HCT116 (cell line): ENCODE results near the gene GTF3C2. TPM values are rescaled to one million over a fixed set of nuclear protein-coding genes. Genes with fewer than 3 reads are reported as not detected.

Experiments
- ATAC-seq: fragments of 200-7000 bp; cut with Tn5 transposase; 2 replicates; pipeline ENCODE4 v1.9.1; 2020; ENCODE audit warnings: mild to moderate bottlenecking, moderate library complexity
- BruUV-seq: library from RNA; stranded (reverse); fragments of 400-500 nt; replicated peaks from 2 replicates; lab custom pipeline; 2021; lab: Mats Ljungman, UMichigan
- CTCF ChIA-PET: fragments of 300-600 bp; sonication (Branson Sonifier 250); formaldehyde crosslinking; loops from one replicate; lab custom pipeline; 2021; ENCODE audit warnings: antibody characterized with exemption; lab: Charles Lee
- POLR2A ChIA-PET: fragments of 300-600, 350-600 bp; sonication (Branson Sonifier 250); formaldehyde crosslinking; loops from one replicate; lab custom pipeline; 2021; ENCODE audit warnings: antibody characterized with exemption; lab: Charles Lee
- RAD21 ChIA-PET, 2 experiments: fragments of 300-600 bp; sonication (Branson Sonifier 250); formaldehyde crosslinking; loops; one replicate each; lab custom pipeline; 2023; ENCODE audit warnings: low total read pairs in 2 of 2; ENCODE audit not compliant: uncharacterized antibody in 2 of 2, unreplicated experiment in 2 of 2, low non-redundant PET in 1 of 2; lab: Charles Lee
- DNase-seq: peaks from one replicate; pipeline ENCODE4 v3.0.0-alpha.2; 2010; ENCODE audit warnings: low read depth, low spot score
- H2AFZ ChIP-seq: fragments of 200-600 bp; shearing (Covaris generic), sonication (generic); 2 replicates; pipeline ENCODE4 v1.6.1; 2017; ENCODE audit warnings: low read depth, mixed run types, mixed read lengths, antibody characterized with exemption, low read length; ENCODE audit not compliant: poor library complexity, severe bottlenecking
- H3K27ac ChIP-seq: 2 replicates; pipeline ENCODE4 v1.5.1; 2012; ENCODE audit warnings: low read depth, low read length
- H3K27me3 ChIP-seq: fragments of 200-600 bp; sonication (generic); 2 replicates; pipeline ENCODE4 v1.6.1; 2016; ENCODE audit warnings: mixed run types, low read length, mixed read lengths; ENCODE audit not compliant: insufficient read depth
- H3K36me3 ChIP-seq, 2 experiments: fragments of 200-500 bp in 1 of 2; fragments of 200-600 bp in 1 of 2; sonication (Bioruptor generic) in 1 of 2; sonication (generic) in 1 of 2; 2 replicates each; pipeline versions ENCODE4 v1.5.1 to v1.6.1; 2014 to 2016; ENCODE audit warnings: low read length in 2 of 2, inconsistent platforms in 1 of 2, mixed read lengths in 1 of 2, mixed run types in 1 of 2; ENCODE audit not compliant: insufficient read depth in 2 of 2, control insufficient read depth in 1 of 2
- H3K4me1 ChIP-seq, 2 experiments: fragments of 200-600 bp in 1 of 2; sonication (generic) in 1 of 2; 2 replicates each; pipeline versions ENCODE4 v1.5.1 to v1.6.1; 2012 to 2017; ENCODE audit warnings: low read length in 2 of 2, inconsistent platforms in 1 of 2, mild to moderate bottlenecking in 1 of 2, mixed read lengths in 1 of 2, mixed run types in 1 of 2, moderate library complexity in 1 of 2; ENCODE audit not compliant: insufficient read depth in 2 of 2, control insufficient read depth in 1 of 2
- H3K4me2 ChIP-seq: fragments of 200-600 bp; sonication (generic); 2 replicates; pipeline ENCODE4 v1.6.1; 2017; ENCODE audit warnings: mixed run types, low read length, mixed read lengths
- H3K4me3 ChIP-seq, 2 experiments: fragments of 200-600 bp in 1 of 2; sonication (generic) in 1 of 2; replicated peaks in 1 of 2; 2 replicates each; pipeline ENCODE4 v1.5.1; 2011 to 2016; ENCODE audit warnings: low read length in 2 of 2, control low read depth in 1 of 2, low read depth in 1 of 2, mild to moderate bottlenecking in 1 of 2, mixed read lengths in 1 of 2, mixed run types in 1 of 2
- H3K79me2 ChIP-seq: fragments of 200-600 bp; sonication (generic); 2 replicates; pipeline ENCODE4 v1.6.1; 2017; ENCODE audit warnings: mild to moderate bottlenecking, mixed run types, low read length, moderate library complexity, mixed read lengths; ENCODE audit not compliant: insufficient read depth
- H3K9ac ChIP-seq: fragments of 200-600 bp; sonication (generic); 2 replicates; pipeline ENCODE4 v1.6.1; 2016; ENCODE audit warnings: low read length, mixed read lengths
- H3K9me2 ChIP-seq: fragments of 200-600 bp; sonication (generic), shearing (Covaris generic); 2 replicates; pipeline ENCODE4 v1.6.1; 2017; ENCODE audit warnings: mixed run types, mild to moderate bottlenecking, moderate library complexity; ENCODE audit not compliant: insufficient read depth
- H3K9me3 ChIP-seq, 2 experiments: fragments of 200-500 bp in 1 of 2; fragments of 200-600 bp in 1 of 2; sonication (Bioruptor generic) in 1 of 2; sonication (generic) in 1 of 2; 2 replicates each; pipeline ENCODE4 v1.6.1; 2014 to 2017; ENCODE audit warnings: low read length in 2 of 2, mixed read lengths in 2 of 2, inconsistent platforms in 1 of 2, low read depth in 1 of 2, mild to moderate bottlenecking in 1 of 2, mixed run types in 1 of 2, moderate library complexity in 1 of 2; ENCODE audit not compliant: control insufficient read depth in 1 of 2, insufficient read depth in 1 of 2
- H4K20me1 ChIP-seq: fragments of 200-600 bp; sonication (generic), shearing (Covaris generic); 2 replicates; pipeline ENCODE4 v1.6.1; 2017; ENCODE audit warnings: mixed run types, mild to moderate bottlenecking, moderate library complexity; ENCODE audit not compliant: insufficient read depth
- ELF1 ChIP-seq: IDR thresholded peaks from 2 replicates; pipeline ENCODE4 v1.6.1; 2012; ENCODE audit warnings: low read depth, borderline replicate concordance
- JUND ChIP-seq: IDR thresholded peaks from 2 replicates; pipeline ENCODE4 v1.6.1; 2012
- RAD21 ChIP-seq: IDR thresholded peaks from 2 replicates; pipeline ENCODE4 v1.6.1; 2012; ENCODE audit warnings: low read depth, mild to moderate bottlenecking
- SIN3A ChIP-seq: IDR thresholded peaks from 2 replicates; pipeline ENCODE4 v1.6.1; 2012; ENCODE audit warnings: low read depth
- SP1 ChIP-seq: IDR thresholded peaks from 2 replicates; pipeline ENCODE4 v1.6.1; 2012; ENCODE audit warnings: low read depth
- YY1 ChIP-seq: IDR thresholded peaks from 2 replicates; pipeline ENCODE4 v1.6.1; 2011; ENCODE audit warnings: low read length, low read depth, moderate library complexity, mild to moderate bottlenecking; ENCODE audit not compliant: insufficient replicate concordance; ENCODE audit errors: extremely low read depth
- intact Hi-C: fragments of 100-400 bp; cut with micrococcal nuclease; formaldehyde crosslinking; loops from 2 replicates; pipeline ENCODE4 v1.10.0; 2022
- total RNA-seq: library from RNA; stranded (reverse); gene quantifications from one replicate; pipeline ENCODE4 v1.2.1, GENCODE V29; 2021; ENCODE audit not compliant: unreplicated experiment
- TF ChIP-seq, protein P1 (sequence below): IDR thresholded peaks from 2 replicates; pipeline ENCODE4 v1.6.1; 2011; ENCODE audit warnings: mild to moderate bottlenecking, low read length, moderate library complexity; ENCODE audit not compliant: insufficient replicate concordance; ENCODE audit errors: extremely low read depth
- TF ChIP-seq, protein P2 (sequence below): IDR thresholded peaks from 2 replicates; pipeline ENCODE4 v1.6.1; 2012

GTF3C2 gene
- total RNA-seq, 1 experiment from 2014 or later, result 88.2 TPM

DNA sequence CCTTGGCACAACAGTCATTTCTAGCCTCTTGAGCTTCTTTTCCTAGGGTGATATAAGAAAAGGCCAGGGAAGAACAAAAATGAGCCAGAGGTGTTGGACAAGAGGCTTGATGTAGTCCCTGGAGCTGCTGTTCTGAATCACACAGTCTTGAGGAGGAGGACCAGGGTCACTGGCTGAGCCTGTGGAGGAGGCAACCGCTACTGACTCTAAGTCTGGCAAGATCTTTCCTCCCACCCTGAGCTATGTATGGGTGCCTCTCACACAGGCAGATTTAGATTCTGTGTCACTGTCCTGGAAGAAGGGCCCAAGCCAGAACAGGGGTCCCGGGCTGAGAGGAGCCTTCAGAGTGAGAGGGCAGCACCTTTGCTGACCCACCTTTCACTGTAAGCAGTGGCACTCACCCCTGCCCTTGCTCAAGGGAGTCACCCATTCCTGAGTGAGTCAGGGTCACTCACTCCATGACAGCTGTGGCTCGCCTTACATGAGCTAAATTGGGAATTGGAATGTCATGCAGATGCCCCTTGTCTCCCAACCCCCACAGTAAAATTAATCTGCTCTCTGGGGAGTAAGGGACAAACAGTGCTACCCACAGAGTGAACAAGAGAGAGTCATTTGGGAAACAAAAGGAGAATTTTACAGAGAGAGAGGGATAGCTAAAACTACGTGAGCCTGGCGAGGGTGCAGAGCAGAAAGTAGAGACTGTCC, 74.6 kb downstream of the GTF3C2 start, which contains the start of gene TRIM54:
Gene TRIM54 (plus strand): TSS at position 575 of the 705 bp plus-strand sequence. CDS start 303 bp downstream, outside the sequence.
- peaks cover 2 to 28% of the 10 kb centered on the region in 2 experiments for H3K4me1 ChIP-seq
- no peak within 1 kb of the TSS for H2AFZ ChIP-seq
- no peaks in the 10 kb centered on the region for H3K36me3 ChIP-seq
- no peaks in the 10 kb centered on the region for H4K20me1 ChIP-seq
- no peaks in the 10 kb centered on the region for H3K79me2 ChIP-seq
- ChIA-PET POLR2A (interaction anchor here (2.3 kb wide), 1 partner anchor 11 kb away, joined by 8 read pairs; no protein-coding TSS in a partner anchor), RAD21 (interaction anchor here in 1 of 2 experiments (1.2 kb wide), 1 partner anchor 21 kb away, joined by 3 read pairs; no protein-coding TSS in a partner anchor), CTCF (interaction anchor here (1.2 to 5.6 kb wide), 5 partner anchors 10 to 182 kb away, joined by 3 to 50 read pairs (median 12); no protein-coding TSS in a partner anchor)
- H3K27me3 ChIP-seq, result no peaks in the 10 kb centered on the region
- intact Hi-C loops, result loop anchor here (2.0 to 5.0 kb wide), 2 partner anchors 183 to 315 kb away; no protein-coding TSS in a partner anchor
- no peak for DNase-seq
- no peaks in the 10 kb centered on the region for H3K9me3 ChIP-seq
- H3K4me3 ChIP-seq, result no peak within 1 kb of the TSS
- no peak for TF ChIP-seq JUND
- TF ChIP-seq, protein P1, sequence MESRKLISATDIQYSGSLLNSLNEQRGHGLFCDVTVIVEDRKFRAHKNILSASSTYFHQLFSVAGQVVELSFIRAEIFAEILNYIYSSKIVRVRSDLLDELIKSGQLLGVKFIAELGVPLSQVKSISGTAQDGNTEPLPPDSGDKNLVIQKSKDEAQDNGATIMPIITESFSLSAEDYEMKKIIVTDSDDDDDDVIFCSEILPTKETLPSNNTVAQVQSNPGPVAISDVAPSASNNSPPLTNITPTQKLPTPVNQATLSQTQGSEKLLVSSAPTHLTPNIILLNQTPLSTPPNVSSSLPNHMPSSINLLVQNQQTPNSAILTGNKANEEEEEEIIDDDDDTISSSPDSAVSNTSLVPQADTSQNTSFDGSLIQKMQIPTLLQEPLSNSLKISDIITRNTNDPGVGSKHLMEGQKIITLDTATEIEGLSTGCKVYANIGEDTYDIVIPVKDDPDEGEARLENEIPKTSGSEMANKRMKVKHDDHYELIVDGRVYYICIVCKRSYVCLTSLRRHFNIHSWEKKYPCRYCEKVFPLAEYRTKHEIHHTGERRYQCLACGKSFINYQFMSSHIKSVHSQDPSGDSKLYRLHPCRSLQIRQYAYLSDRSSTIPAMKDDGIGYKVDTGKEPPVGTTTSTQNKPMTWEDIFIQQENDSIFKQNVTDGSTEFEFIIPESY, result no peak
- H3K9me2 ChIP-seq, result no peaks in the 10 kb centered on the region
- H3K4me2 ChIP-seq, result peak within 1 kb of the TSS; percentile 34
- no TSS peak for BruUV-seq
- ATAC-seq, result no peak
- no peak within 1 kb of the TSS for H3K9ac ChIP-seq
- no peak within 1 kb of the TSS for H3K27ac ChIP-seq

DNA sequence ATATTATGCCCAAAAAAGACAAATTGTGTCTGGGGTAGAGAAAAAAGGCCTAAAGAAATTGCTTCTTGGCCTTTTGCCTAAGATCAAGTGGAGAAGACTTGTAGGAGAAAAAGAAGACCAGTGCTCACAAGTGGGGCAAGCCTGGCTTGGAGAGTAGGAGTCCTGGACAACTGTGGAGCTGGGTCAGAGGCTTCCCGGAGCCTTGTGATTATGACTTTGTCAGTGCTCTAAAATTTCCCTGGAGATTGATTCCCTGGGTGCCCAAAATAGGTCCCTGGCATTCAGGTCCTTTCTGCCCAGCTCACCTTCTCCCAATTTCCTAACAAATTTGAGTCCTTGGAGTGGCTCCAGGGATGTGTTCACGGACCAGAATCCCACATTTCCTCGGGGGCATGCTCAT, 75.1 kb downstream of the GTF3C2 start:
- DNase-seq, result no peak
- RAD21 ChIA-PET, result interaction anchor here in 1 of 2 experiments (1.2 kb wide), 1 partner anchor 22 kb away, joined by 3 read pairs; no protein-coding TSS in a partner anchor
- Histone ChIP-seq H3K9me2 (no peaks in the 10 kb centered on the region), H3K9me3 (no peaks in the 10 kb centered on the region), H3K4me1 (peaks cover 2 to 28% of the 10 kb centered on the region in 2 experiments), H3K4me2 (peak overlapping the region; percentile 34; the same call in 1 of the 2 replicates), H3K27me3 (no peaks in the 10 kb centered on the region), H4K20me1 (no peaks in the 10 kb centered on the region), H3K4me3 (no peak overlapping the region), H3K79me2 (no peaks in the 10 kb centered on the region), H2AFZ (no peak overlapping the region), H3K9ac (no peak overlapping the region), H3K36me3 (no peaks in the 10 kb centered on the region), H3K27ac (no peak overlapping the region)
- ATAC-seq, result no peak
- CTCF ChIA-PET, result interaction anchor here (1.3 to 5.6 kb wide), 4 partner anchors 11 to 90 kb away, joined by 3 to 50 read pairs (median 17); no protein-coding TSS in a partner anchor
- no TSS peak for BruUV-seq
- POLR2A ChIA-PET, result interaction anchor here (2.3 kb wide), 1 partner anchor 12 kb away, joined by 8 read pairs; no protein-coding TSS in a partner anchor
- intact Hi-C loops, result loop anchor here (2.0 to 5.0 kb wide), 2 partner anchors 183 to 314 kb away; no protein-coding TSS in a partner anchor
- TF ChIP-seq, protein P1, result no peak
- no peak for TF ChIP-seq SP1
- TF ChIP-seq, protein P2, sequence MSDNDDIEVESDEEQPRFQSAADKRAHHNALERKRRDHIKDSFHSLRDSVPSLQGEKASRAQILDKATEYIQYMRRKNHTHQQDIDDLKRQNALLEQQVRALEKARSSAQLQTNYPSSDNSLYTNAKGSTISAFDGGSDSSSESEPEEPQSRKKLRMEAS, result no peak
- TF ChIP-seq YY1, result no peak
- TF ChIP-seq RAD21, result no peak
- no peak for TF ChIP-seq SIN3A
- no peak for TF ChIP-seq ELF1
